Endothelial cell of umbilical vein (primary cell): ENCODE measurements around the gene BLOC1S3.

Experiments
- EZH2 ChIP-seq: IDR thresholded peaks from 2 replicates; pipeline ENCODE4 v1.6.1; 2012; ENCODE audit warnings: borderline replicate concordance, low read depth, mild to moderate bottlenecking, moderate library complexity, low read length, inconsistent platforms; ENCODE audit not compliant: severe bottlenecking
- FOS ChIP-seq: IDR thresholded peaks from 2 replicates; pipeline ENCODE4 v1.6.1; 2011; ENCODE audit warnings: mild to moderate bottlenecking, low read length, moderate library complexity, borderline replicate concordance; ENCODE audit not compliant: insufficient read depth
- JUN ChIP-seq: IDR thresholded peaks from 2 replicates; pipeline ENCODE4 v1.6.1; 2011; ENCODE audit warnings: borderline replicate concordance, low read depth; ENCODE audit not compliant: insufficient read length, insufficient read depth
- MYC ChIP-seq: IDR thresholded peaks from one replicate; pipeline ENCODE4 v1.6.1; 2011; ENCODE audit warnings: mild to moderate bottlenecking, low read depth, low read length
- POLR2A ChIP-seq: IDR thresholded peaks from 2 replicates; pipeline ENCODE4 v1.6.1; 2012; ENCODE audit warnings: low read depth, mild to moderate bottlenecking, control low read depth, low read length
- POLR2AphosphoS5 ChIP-seq: IDR thresholded peaks from 2 replicates; pipeline ENCODE4 v1.6.1; 2012; ENCODE audit warnings: low read depth, mild to moderate bottlenecking, control low read depth, low read length, moderate library complexity; ENCODE audit not compliant: insufficient read depth
- TF ChIP-seq, protein P1 (sequence below), 2 donors: IDR thresholded peaks; 1 replicate in 1 of 2; 2 replicates in 1 of 2; pipeline ENCODE4 v1.5.1; 2011; ENCODE audit warnings: low read length in 2 of 2, mild to moderate bottlenecking in 2 of 2, moderate library complexity in 2 of 2, control low read depth in 1 of 2, inconsistent platforms in 1 of 2, low read depth in 1 of 2; ENCODE audit not compliant: insufficient read depth in 1 of 2; ENCODE audit errors: extremely low read depth in 1 of 2
- TF ChIP-seq, protein P2 (sequence below): IDR thresholded peaks from 2 replicates; pipeline ENCODE4 v1.6.1; 2011; ENCODE audit not compliant: insufficient read depth, insufficient read length

GRCh38 chr19:45151821-45152503, 26.6 kb upstream of the BLOC1S3 start:
- TF ChIP-seq POLR2A (no peak), MYC (no peak), EZH2 (no peak), POLR2AphosphoS5 (no peak), JUN (no peak), FOS (no peak)
- TF ChIP-seq, protein P1, sequence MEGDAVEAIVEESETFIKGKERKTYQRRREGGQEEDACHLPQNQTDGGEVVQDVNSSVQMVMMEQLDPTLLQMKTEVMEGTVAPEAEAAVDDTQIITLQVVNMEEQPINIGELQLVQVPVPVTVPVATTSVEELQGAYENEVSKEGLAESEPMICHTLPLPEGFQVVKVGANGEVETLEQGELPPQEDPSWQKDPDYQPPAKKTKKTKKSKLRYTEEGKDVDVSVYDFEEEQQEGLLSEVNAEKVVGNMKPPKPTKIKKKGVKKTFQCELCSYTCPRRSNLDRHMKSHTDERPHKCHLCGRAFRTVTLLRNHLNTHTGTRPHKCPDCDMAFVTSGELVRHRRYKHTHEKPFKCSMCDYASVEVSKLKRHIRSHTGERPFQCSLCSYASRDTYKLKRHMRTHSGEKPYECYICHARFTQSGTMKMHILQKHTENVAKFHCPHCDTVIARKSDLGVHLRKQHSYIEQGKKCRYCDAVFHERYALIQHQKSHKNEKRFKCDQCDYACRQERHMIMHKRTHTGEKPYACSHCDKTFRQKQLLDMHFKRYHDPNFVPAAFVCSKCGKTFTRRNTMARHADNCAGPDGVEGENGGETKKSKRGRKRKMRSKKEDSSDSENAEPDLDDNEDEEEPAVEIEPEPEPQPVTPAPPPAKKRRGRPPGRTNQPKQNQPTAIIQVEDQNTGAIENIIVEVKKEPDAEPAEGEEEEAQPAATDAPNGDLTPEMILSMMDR (IDR thresholded peaks at IDR 0.05; ENCODE audit: extremely low read depth in 1 of 2, insufficient read depth in 1 of 2, low read depth in 1 of 2, low read length in 2 of 2), result peak in 1 of 2 donors; percentile 10
- TF ChIP-seq, protein P2, sequence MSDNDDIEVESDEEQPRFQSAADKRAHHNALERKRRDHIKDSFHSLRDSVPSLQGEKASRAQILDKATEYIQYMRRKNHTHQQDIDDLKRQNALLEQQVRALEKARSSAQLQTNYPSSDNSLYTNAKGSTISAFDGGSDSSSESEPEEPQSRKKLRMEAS, result no peak
